Memory B cell (primary cell): ENCODE results near the gene ZMYND11.

ENCODE experiments used
- ATAC-seq: fragments of 150-1000 bp; cut with Tn5 transposase; 2 replicates; pipeline ENCODE4 v1.10.0; 2021; ENCODE audit warnings: low read depth, mild to moderate bottlenecking, moderate library complexity
- DNase-seq, 2 donors: peaks; one replicate each; pipeline ENCODE4 v3.0.0; 2022; ENCODE audit warnings: low spot score in 2 of 2
- H3K27ac Mint-ChIP-seq: one replicate; pipeline ENCODE4 v1.8.0; 2022; ENCODE audit warnings: mild to moderate bottlenecking, moderate library complexity, mixed read lengths
- H3K27me3 Mint-ChIP-seq: one replicate; pipeline ENCODE4 v1.8.0; 2022; ENCODE audit warnings: mixed read lengths
- H3K36me3 Mint-ChIP-seq: one replicate; pipeline ENCODE4 v1.8.0; 2022; ENCODE audit warnings: mild to moderate bottlenecking, mixed read lengths
- H3K4me1 Mint-ChIP-seq: one replicate; pipeline ENCODE4 v1.8.0; 2022; ENCODE audit warnings: mixed read lengths
- H3K4me3 Mint-ChIP-seq: one replicate; pipeline ENCODE4 v1.8.0; 2022; ENCODE audit warnings: mild to moderate bottlenecking, moderate library complexity, mixed read lengths
- H3K9me3 Mint-ChIP-seq: one replicate; pipeline ENCODE4 v1.8.0; 2022; ENCODE audit warnings: mixed read lengths

The ZMYND11 gene

DNA sequence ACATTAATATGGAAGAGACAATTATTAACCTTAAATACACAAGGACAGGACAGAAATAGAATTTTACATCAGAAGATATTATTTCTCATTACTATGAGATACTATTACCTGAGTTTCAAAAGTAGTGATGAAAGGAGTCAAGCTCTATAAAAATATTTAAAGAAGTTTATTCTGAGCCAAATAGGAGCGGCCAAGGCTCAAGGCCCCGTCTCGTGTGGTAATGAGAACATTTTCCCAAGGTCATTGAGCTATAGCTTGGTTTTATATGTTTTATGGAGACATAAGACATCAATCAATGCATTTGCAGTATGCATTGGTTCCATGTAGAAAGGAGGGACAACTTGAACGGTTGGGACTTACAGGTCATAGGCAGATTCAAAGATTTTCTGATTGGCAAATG lies 29.4 kb upstream of the ZMYND11 start:
- Mint-ChIP-seq H3K4me3 (no peak overlapping the region), H3K9me3 (no peaks in the 10 kb centered on the region), H3K4me1 (peaks cover 2% of the 10 kb centered on the region), H3K27ac (no peak overlapping the region), H3K36me3 (no peaks in the 10 kb centered on the region), H3K27me3 (peaks cover 3% of the 10 kb centered on the region)
- ATAC-seq (no peak), DNase-seq (no peak)

DNA sequence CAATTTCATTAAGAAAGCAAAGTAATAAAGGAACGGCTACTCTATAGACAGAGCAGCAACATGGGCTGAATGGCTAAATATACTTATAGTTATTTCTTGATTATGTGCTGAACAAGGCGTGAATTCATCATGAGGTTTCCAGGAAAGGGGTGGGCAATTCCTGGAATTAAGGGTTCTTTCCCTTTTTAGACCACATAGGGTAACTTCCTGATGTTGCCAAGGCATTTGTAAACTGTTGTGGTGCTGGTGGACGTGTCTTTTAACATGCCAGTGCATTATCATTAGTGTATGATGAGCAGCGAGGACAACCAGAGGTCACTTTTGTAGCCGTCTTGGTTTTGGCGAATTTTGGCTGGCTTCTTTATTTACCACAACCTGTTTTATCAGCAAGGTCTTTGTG lies 28.5 kb upstream of the ZMYND11 start:
- H3K4me3 Mint-ChIP-seq = no peak overlapping the region
- DNase-seq (no peak), ATAC-seq (no peak)
- H3K27me3 Mint-ChIP-seq = peaks cover 1% of the 10 kb centered on the region
- H3K36me3 Mint-ChIP-seq = no peaks in the 10 kb centered on the region
- H3K27ac Mint-ChIP-seq = no peak overlapping the region
- H3K4me1 Mint-ChIP-seq = peaks cover 2% of the 10 kb centered on the region
- H3K9me3 Mint-ChIP-seq = no peaks in the 10 kb centered on the region

DNA sequence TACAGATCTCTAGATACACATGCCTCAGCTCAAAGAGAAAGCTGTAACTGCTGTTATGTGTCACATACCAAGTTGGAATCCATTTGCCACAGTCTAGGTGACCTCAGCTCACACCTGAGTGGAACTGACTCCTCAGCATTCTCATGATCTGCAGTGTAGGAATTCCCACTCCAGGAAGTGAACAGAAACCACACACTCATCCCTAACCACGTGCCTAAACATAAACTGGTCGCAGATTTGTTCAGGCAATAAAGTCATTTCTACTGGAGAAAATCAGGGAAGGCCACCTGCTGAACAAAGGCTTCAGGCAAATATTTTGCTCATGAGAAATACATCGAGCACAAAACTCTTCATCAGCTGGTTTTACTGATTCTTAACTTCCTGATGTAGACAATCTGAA lies 23.0 kb upstream of the ZMYND11 start:
- DNase-seq (no peak), ATAC-seq (no peak)
- Mint-ChIP-seq H3K27ac (no peak overlapping the region), H3K9me3 (peaks cover 2% of the 10 kb centered on the region), H3K4me1 (peaks cover 2% of the 10 kb centered on the region), H3K4me3 (no peak overlapping the region), H3K36me3 (no peaks in the 10 kb centered on the region), H3K27me3 (peaks cover 5% of the 10 kb centered on the region)

DNA sequence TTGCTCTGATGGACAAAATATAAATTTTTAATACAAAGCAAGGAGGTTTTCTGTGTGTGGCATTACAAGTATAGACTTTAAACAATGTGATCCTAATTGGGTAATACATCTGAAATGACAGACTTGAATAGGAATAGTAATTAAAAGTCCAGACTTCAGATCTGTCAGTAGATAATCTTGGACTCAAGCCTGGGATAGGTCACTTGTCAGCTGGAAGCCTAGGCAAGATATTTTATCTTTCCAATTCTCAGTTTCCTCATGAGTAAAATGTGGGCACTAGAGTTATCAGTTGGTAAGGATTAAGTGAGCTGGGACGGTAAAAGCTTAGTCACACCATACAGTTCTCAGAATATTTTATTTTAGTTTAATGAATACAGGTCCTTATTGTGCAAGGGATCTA lies 10.4 kb upstream of the ZMYND11 start:
- Mint-ChIP-seq H3K36me3 (no peaks in the 10 kb centered on the region), H3K27me3 (peaks cover 12% of the 10 kb centered on the region), H3K27ac (no peak overlapping the region), H3K9me3 (peaks cover 3% of the 10 kb centered on the region), H3K4me1 (peaks cover 4% of the 10 kb centered on the region), H3K4me3 (no peak overlapping the region)
- no peak for ATAC-seq
- DNase-seq = no peak

DNA sequence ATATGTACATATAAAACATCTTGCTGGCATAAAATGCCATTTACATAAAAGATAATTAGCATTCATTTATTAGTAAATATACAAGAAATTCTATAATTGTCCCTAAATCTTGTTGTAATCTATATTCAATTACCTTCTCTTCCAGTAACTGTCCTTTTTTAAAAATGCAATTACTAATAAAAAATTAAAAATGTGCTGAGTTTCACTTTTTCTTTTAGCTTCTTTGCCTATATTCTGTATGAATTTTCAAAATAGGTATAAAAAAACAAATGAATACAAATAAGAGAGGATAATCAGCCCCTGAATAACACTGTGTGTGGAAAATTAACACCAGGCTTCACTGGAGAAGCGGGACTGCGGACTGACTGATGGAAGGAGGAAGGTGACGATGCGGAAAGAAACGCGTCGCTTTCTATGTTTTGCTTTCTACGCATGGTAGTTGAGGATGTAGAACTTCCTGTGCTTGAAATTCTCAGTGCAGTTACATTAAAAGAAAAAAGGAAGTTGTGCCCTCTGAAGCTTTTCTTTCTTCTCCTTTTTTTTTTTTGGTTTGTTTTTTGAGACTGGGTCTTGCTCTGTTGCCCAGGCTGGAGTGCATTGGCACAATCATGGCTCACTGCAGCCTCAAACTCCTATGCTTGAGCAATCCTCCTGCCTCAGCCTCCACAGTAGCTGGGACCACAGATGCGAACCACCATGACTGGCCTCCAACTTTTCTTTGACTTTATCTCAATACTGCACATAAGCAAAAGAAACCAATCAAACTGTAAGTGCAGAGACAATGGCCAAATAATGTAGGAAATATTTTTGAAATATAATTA lies 7.4 kb upstream of the ZMYND11 start:
- Mint-ChIP-seq H3K27ac (no peak overlapping the region), H3K4me1 (peaks cover 6% of the 10 kb centered on the region), H3K27me3 (peaks cover 8% of the 10 kb centered on the region), H3K36me3 (no peaks in the 10 kb centered on the region), H3K4me3 (peak overlapping the region; percentile 52), H3K9me3 (peaks cover 2% of the 10 kb centered on the region)
- DNase-seq (peak; percentile 21 to 34), ATAC-seq (peak; percentile 94)

DNA sequence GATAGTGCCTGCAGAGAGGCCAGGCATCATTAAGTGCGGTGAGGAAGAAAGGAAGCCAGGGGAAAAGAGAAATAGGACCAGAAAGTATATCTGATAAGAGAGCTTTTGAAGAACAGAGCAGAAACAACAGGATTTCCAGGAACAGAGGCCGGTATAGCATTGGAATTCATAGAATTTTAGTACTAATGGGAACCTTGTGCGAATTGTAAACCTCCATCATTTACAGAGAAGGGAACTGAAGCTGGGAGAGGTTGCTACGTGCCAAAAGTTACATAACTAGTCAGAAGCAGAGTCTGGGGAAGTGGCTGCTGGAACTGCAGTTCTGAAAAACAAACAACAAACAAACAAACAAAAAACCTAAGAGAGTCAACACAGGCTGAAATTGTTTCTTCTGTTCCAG lies 5.4 kb upstream of the ZMYND11 start:
- DNase-seq (no peak), ATAC-seq (no peak)
- peaks cover 9% of the 10 kb centered on the region for H3K4me1 Mint-ChIP-seq
- no peaks in the 10 kb centered on the region for H3K36me3 Mint-ChIP-seq
- no peak overlapping the region for H3K27ac Mint-ChIP-seq
- H3K9me3 Mint-ChIP-seq = no peaks in the 10 kb centered on the region
- no peak overlapping the region for H3K4me3 Mint-ChIP-seq
- peaks cover 2% of the 10 kb centered on the region for H3K27me3 Mint-ChIP-seq

DNA sequence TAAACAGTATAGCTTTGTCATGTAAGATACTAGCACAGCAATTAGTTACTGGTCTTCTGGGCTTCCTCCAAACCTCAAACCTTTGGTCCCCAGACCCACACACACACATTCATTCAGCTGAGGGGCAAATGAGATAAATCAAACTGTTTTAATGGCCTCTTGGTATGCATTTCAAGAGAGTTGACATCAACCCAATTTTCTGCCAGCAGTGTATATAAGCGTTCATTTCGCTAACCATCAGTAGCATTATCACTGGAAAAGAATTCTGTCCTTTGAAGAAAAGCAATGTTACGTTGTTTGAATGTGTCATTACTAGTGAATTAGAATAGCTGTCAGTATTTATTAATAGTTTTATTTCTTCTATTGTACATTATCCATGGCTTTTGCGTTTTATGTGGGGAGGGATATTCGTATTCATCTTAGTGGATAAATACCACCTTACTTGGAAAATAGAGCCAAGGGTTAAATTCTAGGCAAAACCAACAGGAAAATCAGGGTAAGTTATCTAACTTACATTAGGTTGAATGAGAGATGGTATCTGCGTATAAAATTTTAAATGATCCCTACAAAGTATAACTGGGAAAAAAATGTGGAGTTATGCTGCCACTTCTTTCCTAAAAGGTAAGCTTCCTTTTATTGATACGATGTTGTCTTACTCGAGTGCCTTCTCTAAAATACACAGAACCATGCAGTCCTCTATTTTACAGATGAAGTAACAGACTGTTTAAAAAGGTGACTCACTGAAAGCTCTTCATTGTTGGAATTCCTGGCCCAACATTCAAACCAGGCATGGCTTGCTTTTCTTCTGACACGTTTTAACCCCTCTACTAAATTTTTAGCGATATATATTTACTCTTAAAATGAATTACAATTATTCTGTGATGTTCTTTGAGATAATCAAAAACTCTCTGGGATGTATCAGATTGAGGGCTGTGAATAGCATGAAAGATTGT lies 2.0 kb upstream of the ZMYND11 start:
- DNase-seq = no peak
- no peak overlapping the region for H3K4me3 Mint-ChIP-seq
- no peaks in the 10 kb centered on the region for H3K9me3 Mint-ChIP-seq
- ATAC-seq = no peak
- H3K36me3 Mint-ChIP-seq = no peaks in the 10 kb centered on the region
- no peak overlapping the region for H3K27ac Mint-ChIP-seq
- no peaks in the 10 kb centered on the region for H3K27me3 Mint-ChIP-seq
- H3K4me1 Mint-ChIP-seq = peaks cover 22% of the 10 kb centered on the region

DNA sequence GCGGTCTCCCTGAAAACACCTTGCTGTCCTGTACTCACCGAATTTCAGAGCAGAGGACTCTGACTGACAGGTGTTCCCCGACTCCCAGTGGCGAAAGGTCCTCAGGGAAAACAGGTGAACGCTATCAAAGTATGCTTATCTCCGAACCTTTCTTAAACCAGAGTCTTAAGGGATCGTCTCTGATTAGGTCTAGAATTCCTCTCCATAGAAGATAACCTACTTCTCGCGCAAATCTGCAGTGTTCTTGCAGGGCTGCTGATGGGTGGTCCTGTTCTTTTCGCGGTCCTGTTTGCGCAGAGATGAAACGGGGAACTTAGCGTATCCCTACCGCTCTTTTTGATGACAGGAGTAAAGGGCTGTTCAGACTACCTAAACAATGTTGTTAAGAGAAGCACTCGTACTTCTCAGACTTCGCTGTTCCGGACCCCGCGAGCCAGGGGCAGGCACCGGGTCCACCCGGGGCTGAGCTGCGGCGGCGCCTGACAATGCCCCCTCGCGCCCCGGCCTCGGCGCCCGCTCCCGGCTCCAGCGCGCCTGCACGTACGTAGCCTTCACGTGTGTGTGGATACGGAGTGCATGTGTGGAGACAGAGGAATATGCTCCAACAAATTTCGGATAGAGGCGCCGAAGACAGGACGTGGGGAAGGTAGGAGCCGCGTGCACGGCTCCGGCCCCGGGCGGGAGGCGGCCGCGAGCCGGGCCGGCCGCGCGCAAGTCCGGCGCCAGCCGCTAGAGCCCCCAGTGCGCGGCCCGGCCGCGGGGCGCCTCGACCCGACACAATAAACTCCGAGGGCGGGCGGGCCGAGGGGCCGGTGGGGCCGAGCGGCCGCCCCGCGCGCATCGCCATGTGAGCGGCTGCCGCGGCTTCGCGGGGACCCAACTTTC lies 766 bp upstream of the ZMYND11 start:
- Mint-ChIP-seq H3K36me3 (no peaks in the 10 kb centered on the region), H3K4me3 (peak overlapping the region; percentile 82), H3K27ac (peak overlapping the region; percentile 79), H3K4me1 (peaks cover 22% of the 10 kb centered on the region), H3K9me3 (no peaks in the 10 kb centered on the region), H3K27me3 (no peaks in the 10 kb centered on the region)
- ATAC-seq (peak; percentile 39), DNase-seq (peak in 1 of 2 donors; percentile 18)

DNA sequence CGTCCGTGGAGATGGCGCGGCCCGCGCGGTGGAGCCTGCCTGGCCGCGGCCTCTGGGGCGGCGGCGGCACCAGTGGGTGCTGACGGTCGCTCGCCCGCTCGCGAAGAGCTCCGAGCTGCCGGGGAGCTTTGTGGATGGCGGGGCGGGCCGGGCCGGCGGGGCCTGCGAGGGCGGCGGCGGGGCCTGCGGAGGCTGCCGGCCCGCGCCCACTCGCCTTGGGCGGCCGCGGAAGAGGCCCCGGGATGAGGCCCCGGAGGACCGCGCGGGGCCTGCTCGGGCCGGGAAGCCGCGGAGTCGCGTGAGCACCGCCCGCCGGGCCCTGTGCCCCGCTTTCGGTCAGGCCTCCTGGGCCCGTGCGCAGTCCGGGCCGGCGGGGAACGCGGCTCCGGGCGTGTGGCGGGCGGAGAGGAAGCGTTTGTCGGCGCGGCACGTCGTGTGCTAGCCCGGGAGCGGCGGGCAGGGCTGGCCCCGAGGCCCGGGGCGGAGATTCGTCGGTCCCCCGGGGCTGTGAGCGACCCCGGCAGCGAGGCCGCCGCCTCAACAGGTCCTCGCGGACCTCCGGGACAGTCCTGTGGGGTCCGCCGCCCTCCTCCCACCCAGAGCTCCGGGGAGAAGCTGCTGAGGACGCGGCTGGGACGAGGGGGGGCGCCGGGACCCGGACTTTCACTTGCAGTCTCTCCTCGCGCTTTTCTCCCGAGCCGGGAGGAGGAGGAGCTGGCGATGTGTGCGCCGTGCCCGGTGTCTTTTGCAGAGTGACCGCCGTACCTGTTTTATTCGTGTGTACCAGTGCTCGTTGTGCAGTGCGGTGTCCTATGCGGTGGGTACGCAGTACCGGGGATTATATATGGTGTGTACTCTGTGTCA lies 578 bp downstream of the ZMYND11 start:
- Mint-ChIP-seq H3K9me3 (no peaks in the 10 kb centered on the region), H3K4me1 (peaks cover 20% of the 10 kb centered on the region), H3K4me3 (peak overlapping the region; percentile 82), H3K27ac (peak overlapping the region; percentile 79), H3K36me3 (no peaks in the 10 kb centered on the region), H3K27me3 (no peaks in the 10 kb centered on the region)
- ATAC-seq = peak; percentile 37
- DNase-seq = peak; percentile 58 to 70

DNA sequence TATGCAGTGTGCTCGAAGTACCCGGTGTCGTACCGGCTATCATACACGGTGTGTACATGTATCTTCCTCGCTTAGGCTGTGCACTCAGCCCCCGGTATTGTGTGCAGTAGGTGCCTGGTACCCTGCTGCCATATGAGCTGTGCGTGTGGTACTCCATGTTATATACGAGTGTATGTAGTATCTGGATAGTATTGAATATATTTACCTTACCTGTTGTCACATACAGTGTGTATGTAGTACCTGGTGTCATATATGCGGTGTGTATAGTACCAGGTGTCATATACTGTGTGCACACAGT lies 1.2 kb downstream of the ZMYND11 start:
- peak overlapping the region; percentile 80 for H3K4me3 Mint-ChIP-seq
- H3K36me3 Mint-ChIP-seq = no peaks in the 10 kb centered on the region
- no peaks in the 10 kb centered on the region for H3K27me3 Mint-ChIP-seq
- no peak for ATAC-seq
- no peaks in the 10 kb centered on the region for H3K9me3 Mint-ChIP-seq
- H3K4me1 Mint-ChIP-seq = peaks cover 20% of the 10 kb centered on the region
- DNase-seq = no peak
- H3K27ac Mint-ChIP-seq = peak overlapping the region; percentile 69

DNA sequence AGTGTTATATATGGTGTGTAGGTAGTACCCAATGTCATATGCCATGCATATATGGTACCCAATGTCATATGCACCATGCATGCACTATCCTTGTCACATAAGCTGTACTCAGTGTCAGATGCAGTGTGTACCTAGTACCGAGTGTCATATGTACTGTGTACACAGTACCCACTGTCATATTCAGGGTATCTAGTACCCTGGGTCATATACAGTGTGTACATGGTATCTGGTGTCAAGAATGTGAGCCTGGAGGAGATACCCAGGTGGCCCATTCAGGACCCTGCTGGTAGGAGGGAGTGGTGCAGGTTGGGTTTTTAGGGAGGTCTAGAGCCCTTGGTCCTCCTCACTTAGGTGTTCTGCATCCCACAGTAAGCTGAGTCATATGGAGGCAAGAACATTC lies 1.8 kb downstream of the ZMYND11 start:
- ATAC-seq = peak; percentile 31
- Mint-ChIP-seq H3K27me3 (no peaks in the 10 kb centered on the region), H3K9me3 (no peaks in the 10 kb centered on the region), H3K4me3 (peak overlapping the region; percentile 80), H3K27ac (no peak overlapping the region), H3K4me1 (peaks cover 20% of the 10 kb centered on the region), H3K36me3 (no peaks in the 10 kb centered on the region)
- peak; percentile 36 to 37 for DNase-seq

DNA sequence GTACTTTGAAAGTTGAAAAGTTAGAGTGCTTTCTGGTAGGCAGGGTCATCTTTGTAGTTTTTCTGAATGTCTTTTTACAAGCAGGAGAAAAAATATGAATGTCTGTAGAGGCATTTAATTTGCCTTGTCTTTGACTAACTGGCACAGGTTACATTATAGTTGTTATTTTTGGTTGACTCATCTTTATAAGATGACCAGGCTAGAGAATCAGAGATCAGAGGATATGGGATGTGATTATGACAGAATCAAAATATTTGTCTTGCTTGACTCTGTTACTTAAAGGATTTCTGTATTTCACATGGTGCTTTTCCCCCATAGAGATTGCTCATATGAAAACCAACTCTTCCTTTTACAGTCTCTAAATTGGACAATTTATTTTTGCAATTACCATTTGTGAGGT lies 2.4 kb downstream of the ZMYND11 start:
- no peaks in the 10 kb centered on the region for H3K36me3 Mint-ChIP-seq
- H3K4me3 Mint-ChIP-seq = no peak overlapping the region
- H3K27me3 Mint-ChIP-seq = no peaks in the 10 kb centered on the region
- H3K27ac Mint-ChIP-seq = no peak overlapping the region
- ATAC-seq (no peak), DNase-seq (no peak)
- H3K4me1 Mint-ChIP-seq = peaks cover 22% of the 10 kb centered on the region
- no peaks in the 10 kb centered on the region for H3K9me3 Mint-ChIP-seq

DNA sequence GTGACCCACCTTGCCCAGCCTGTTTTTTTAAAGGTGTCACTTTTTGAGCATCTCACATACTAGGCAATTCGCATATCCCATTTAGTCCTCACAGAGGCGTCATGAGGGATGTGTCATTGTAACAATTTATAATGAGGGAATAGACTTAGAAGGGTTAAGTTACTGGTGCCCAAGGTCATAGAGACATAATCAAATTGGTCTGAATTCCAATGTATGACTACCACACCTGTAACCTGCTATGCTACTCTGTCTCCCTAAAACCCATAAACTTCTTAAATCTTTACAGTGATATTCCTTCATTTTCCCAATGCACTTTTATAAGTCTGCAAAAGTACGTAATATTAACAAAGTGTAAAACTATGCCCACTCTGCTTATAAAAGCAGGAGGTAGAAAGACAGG lies 7.1 kb downstream of the ZMYND11 start:
- Mint-ChIP-seq H3K4me1 (peaks cover 29% of the 10 kb centered on the region), H3K4me3 (no peak overlapping the region), H3K27me3 (no peaks in the 10 kb centered on the region), H3K36me3 (peaks cover 2% of the 10 kb centered on the region), H3K9me3 (no peaks in the 10 kb centered on the region), H3K27ac (peak overlapping the region; percentile 24)
- DNase-seq = no peak
- no peak for ATAC-seq
